B cell (primary cell): ENCODE measurements around the gene TNFRSF13B. TPM values are rescaled to one million over a fixed set of nuclear protein-coding genes. Genes with fewer than 3 reads are reported as not detected.
A peak's percentile ranks its signal among the peaks of the same experiment; 100 is the strongest.

ENCODE experiments used
- ATAC-seq: fragments of 200-7000 bp; cut with Tn5 transposase; one replicate; pipeline ENCODE4 v1.10.0; 2021; ENCODE audit warnings: low read depth, mild to moderate bottlenecking, moderate number of reproducible peaks, moderate library complexity
- CTCF ChIA-PET: fragments of 350-600 bp; sonication (Branson Sonifier 250); formaldehyde crosslinking; loops from one replicate; lab custom pipeline; 2021; ENCODE audit warnings: antibody characterized with exemption, inconsistent platforms; lab: Charles Lee
- POLR2A ChIA-PET: fragments of 350-600 bp; sonication (Branson Sonifier 250); formaldehyde crosslinking; loops from one replicate; lab custom pipeline; 2021; ENCODE audit warnings: antibody characterized with exemption; lab: Charles Lee
- DNase-seq: peaks from one replicate; pipeline ENCODE4 v3.0.0; 2013
- H2AFZ ChIP-seq: 2 replicates; pipeline ENCODE4 v1.6.1; 2012; ENCODE audit warnings: mild to moderate bottlenecking, low read depth, low read length; ENCODE audit not compliant: insufficient read depth, poor library complexity, severe bottlenecking
- H3K27ac ChIP-seq, 2 donors: 1 replicate in 1 of 2; 2 replicates in 1 of 2; pipeline ENCODE4 v1.5.1; 2012 to 2013; ENCODE audit warnings: low read length in 2 of 2, mild to moderate bottlenecking in 2 of 2, moderate library complexity in 1 of 2
- H3K27me3 ChIP-seq, 4 experiments: fragments of 200-600 bp in 1 of 4; sonication (generic) in 1 of 4; replicated peaks in 1 of 4; 1 replicate in 2 of 4; 2 replicates in 2 of 4; pipeline versions ENCODE4 v1.6.1 to v1.7.0; 2013 to 2016; ENCODE audit warnings: low read length in 3 of 4, mild to moderate bottlenecking in 2 of 4, mixed read lengths in 1 of 4, moderate library complexity in 1 of 4; ENCODE audit not compliant: insufficient read depth in 4 of 4, control insufficient read depth in 3 of 4; ENCODE audit errors: control extremely low read depth in 1 of 4
- H3K36me3 ChIP-seq, 2 experiments: replicated peaks in 1 of 2; 1 replicate in 1 of 2; 2 replicates in 1 of 2; pipeline versions ENCODE4 v1.6.1 to v1.7.1; 2013; ENCODE audit warnings: low read length in 1 of 2; ENCODE audit not compliant: insufficient read depth in 2 of 2, control insufficient read depth in 1 of 2; ENCODE audit errors: control extremely low read depth in 1 of 2, extremely low read depth in 1 of 2
- H3K4me1 ChIP-seq, 2 donors: fragments of 200-600 bp in 1 of 2; sonication (generic) in 1 of 2; 1 replicate in 1 of 2; 2 replicates in 1 of 2; pipeline versions ENCODE4 v1.5.1 to v1.6.1; 2013 to 2017; ENCODE audit warnings: low read length in 2 of 2; ENCODE audit not compliant: control insufficient read depth in 2 of 2, insufficient read depth in 2 of 2
- H3K4me2 ChIP-seq: replicated peaks from 2 replicates; pipeline ENCODE3; 2012; ENCODE audit warnings: mild to moderate bottlenecking, low read depth, low read length; ENCODE audit not compliant: poor library complexity, severe bottlenecking
- H3K4me3 ChIP-seq, 5 experiments: fragments of 200-600 bp in 1 of 5; sonication (generic) in 1 of 5; 1 replicate in 3 of 5; 2 replicates in 2 of 5; pipeline versions ENCODE4 v1.5.1 to v1.7.0; 2011 to 2016; ENCODE audit warnings: low read length in 4 of 5, mild to moderate bottlenecking in 4 of 5, low read depth in 2 of 5, control low read depth in 1 of 5, moderate library complexity in 1 of 5; ENCODE audit not compliant: insufficient read depth in 1 of 5; ENCODE audit errors: control extremely low read depth in 1 of 5, extremely low read depth in 1 of 5
- H3K79me2 ChIP-seq: fragments of 200-600 bp; sonication (generic); one replicate; pipeline ENCODE4 v1.6.0; 2016; ENCODE audit warnings: low read length; ENCODE audit not compliant: control insufficient read depth, insufficient read depth
- H3K9ac ChIP-seq: fragments of 200-600 bp; sonication (generic); 2 replicates; pipeline ENCODE4 v1.6.1; 2017; ENCODE audit warnings: mild to moderate bottlenecking, low read length, moderate library complexity
- H3K9me3 ChIP-seq, 3 donors: one replicate each; pipeline versions ENCODE4 v1.6.1 to v1.7.1; 2013; ENCODE audit warnings: low read length in 2 of 3; ENCODE audit not compliant: control insufficient read depth in 2 of 3, insufficient read depth in 1 of 3; ENCODE audit errors: control extremely low read depth in 1 of 3
- H4K20me1 ChIP-seq: 2 replicates; pipeline ENCODE4 v1.6.0; 2012; ENCODE audit warnings: mild to moderate bottlenecking, low read length; ENCODE audit not compliant: insufficient read depth, control insufficient read depth, poor library complexity, severe bottlenecking
- H3K27ac Mint-ChIP-seq: one replicate; pipeline ENCODE4 v1.8.0; 2021; ENCODE audit warnings: mixed read lengths
- H3K27me3 Mint-ChIP-seq: one replicate; pipeline ENCODE4 v1.8.0; 2021; ENCODE audit warnings: mixed read lengths
- H3K4me1 Mint-ChIP-seq: one replicate; pipeline ENCODE4 v1.8.0; 2021; ENCODE audit warnings: mixed read lengths
- H3K4me3 Mint-ChIP-seq: one replicate; pipeline ENCODE4 v1.8.0; 2021; ENCODE audit warnings: mixed read lengths
- H3K9me3 Mint-ChIP-seq: one replicate; pipeline ENCODE4 v1.8.0; 2022; ENCODE audit warnings: mixed read lengths; ENCODE audit not compliant: insufficient read depth
- CTCF ChIP-seq: fragments of 200-600 bp; IDR thresholded peaks from one replicate; pipeline ENCODE4 v1.8.0; 2022; ENCODE audit warnings: antibody characterized with exemption, mild to moderate bottlenecking
- EZH2 ChIP-seq: IDR thresholded peaks from 2 replicates; pipeline ENCODE4 v1.6.1; 2012; ENCODE audit warnings: borderline replicate concordance, low read depth, mild to moderate bottlenecking, moderate library complexity, low read length; ENCODE audit not compliant: insufficient read depth, poor library complexity, severe bottlenecking
- WGBS: methylation state at CpG from one replicate; pipeline ENCODE4 v1.1.5; 2013; ENCODE audit warnings: missing lambda C conversion rate; ENCODE audit not compliant: insufficient coverage; 5-methylcytosine and 5-hydroxymethylcytosine counted together
- intact Hi-C: fragments of 100-400 bp; cut with micrococcal nuclease; formaldehyde crosslinking; loops from one replicate; pipeline ENCODE4 v1.10.0; 2022
- polyA plus RNA-seq: library from polyadenylated mRNA; depleted of rRNA; stranded (reverse); fragments of >200 nt; gene quantifications from 2 replicates; pipeline ENCODE4 v1.2.3, GENCODE V29; 2012
- total RNA-seq, 2 donors: library from RNA; stranded (reverse); fragments of 120-200 nt in 1 of 2; gene quantifications; 1 replicate in 1 of 2; 2 replicates in 1 of 2; pipeline versions ENCODE4 v1.2.3 to v1.2.4, GENCODE V29; 2013 to 2022

The TNFRSF13B gene
- total and polyA plus RNA-seq, 2 donors (not counting 1 experiment from before 2014, with no cell fraction given): 74.5 to 219 TPM

DNA sequence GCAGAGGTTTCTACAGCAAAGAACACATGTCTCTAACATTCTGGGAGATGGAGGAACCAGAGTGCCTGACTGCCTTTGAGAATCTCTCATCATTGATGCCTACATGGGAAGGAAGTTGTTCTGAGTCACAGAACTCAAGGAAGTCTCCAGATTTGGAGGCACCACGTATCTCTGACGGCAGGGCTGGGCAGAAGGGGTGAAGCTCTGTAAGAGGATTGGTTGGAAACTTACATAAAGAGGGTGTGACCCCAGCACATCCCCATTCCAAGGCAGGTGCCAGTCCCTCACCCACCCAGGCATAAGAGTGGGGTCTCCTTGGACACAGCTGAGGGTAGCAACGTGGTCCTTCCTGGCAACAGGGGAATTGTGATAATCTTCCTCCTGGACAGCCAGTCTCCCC lies 17.4 kb downstream of the TNFRSF13B start:
- H3K27me3 Mint-ChIP-seq: no peaks in the 10 kb centered on the region
- peaks cover 82% of the 10 kb centered on the region for H3K79me2 ChIP-seq
- ChIA-PET CTCF (interaction anchor here (1.4 to 5.6 kb wide), 3 partner anchors 21 to 35 kb away, joined by 3 to 36 read pairs (median 4); no protein-coding TSS in a partner anchor), POLR2A (no interaction called here)
- intact Hi-C loops: no loop called here
- TF ChIP-seq EZH2: no peak
- no peak for TF ChIP-seq CTCF
- peak overlapping the region; percentile 11 to 15 for H3K27ac ChIP-seq
- no peak for DNase-seq
- no peaks in the 10 kb centered on the region for H3K27me3 ChIP-seq
- no peak overlapping the region for H3K4me3 ChIP-seq
- peaks cover 0 to 47% of the 10 kb centered on the region in 2 experiments for H3K36me3 ChIP-seq
- H3K9me3 ChIP-seq: peaks cover 0 to 4% (median 3%) of the 10 kb centered on the region in 3 donors
- H4K20me1 ChIP-seq: no peaks in the 10 kb centered on the region
- peaks cover 78% of the 10 kb centered on the region for H3K4me1 Mint-ChIP-seq
- H3K4me2 ChIP-seq: peak overlapping the region; percentile 20
- no CpG with 5 or more reads among the region's 3 CpGs for WGBS
- no peaks in the 10 kb centered on the region for H3K9me3 Mint-ChIP-seq
- peak; percentile 24 for ATAC-seq
- H3K4me3 Mint-ChIP-seq: peak overlapping the region; percentile 34
- H2AFZ ChIP-seq: peak overlapping the region; percentile 13
- peaks cover 32% of the 10 kb centered on the region in 2 donors for H3K4me1 ChIP-seq
- H3K27ac Mint-ChIP-seq: peak overlapping the region; percentile 61
- H3K9ac ChIP-seq: peak overlapping the region; percentile 7

- DNase-seq (no peak), ATAC-seq (no peak)
- CTCF ChIA-PET: interaction anchor here (1.4 to 5.6 kb wide), 3 partner anchors 21 to 36 kb away, joined by 3 to 36 read pairs (median 4); no protein-coding TSS in a partner anchor
- Mint-ChIP-seq H3K9me3 (no peaks in the 10 kb centered on the region), H3K4me1 (peaks cover 74% of the 10 kb centered on the region), H3K4me3 (no peak overlapping the region), H3K27ac (peak overlapping the region; percentile 61), H3K27me3 (no peaks in the 10 kb centered on the region)
- no peak for TF ChIP-seq CTCF
- no peak for TF ChIP-seq EZH2
- POLR2A ChIA-PET: interaction anchor here (1.1 kb wide), 1 partner anchor 16 kb away, joined by 4 read pairs; no protein-coding TSS in a partner anchor
- no peak overlapping the region for H3K4me2 ChIP-seq
- 95% methylated on average over 8 of the region's 9 CpGs for WGBS
- H3K27ac ChIP-seq: peak overlapping the region in 1 of 2 donors; percentile 15
- H3K27me3 ChIP-seq: no peaks in the 10 kb centered on the region
- peaks cover 86% of the 10 kb centered on the region for H3K79me2 ChIP-seq
- peak overlapping the region; percentile 7 for H3K9ac ChIP-seq
- peaks cover 0 to 52% of the 10 kb centered on the region in 2 experiments for H3K36me3 ChIP-seq
- peak overlapping the region; percentile 13 for H2AFZ ChIP-seq
- intact Hi-C loops: no loop called here
- H3K4me3 ChIP-seq: no peak overlapping the region
- peaks cover 29 to 32% of the 10 kb centered on the region in 2 donors for H3K4me1 ChIP-seq
- peaks cover 2 to 9% (median 5%) of the 10 kb centered on the region in 3 donors for H3K9me3 ChIP-seq
- H4K20me1 ChIP-seq: no peaks in the 10 kb centered on the region
These were observed 18.1 kb downstream of the TNFRSF13B start for GRCh38 chr17:16953841-16954240.
